ENCODE measurements around the gene CFAP77.

The CFAP77 gene

GRCh38 chr9:132408521-132408920 is 1.5 kb upstream of the CFAP77 start:
- DNase-seq (ENCODE audit: low read depth in 2 of 2): no peak

- DNase-seq (ENCODE audit: low read depth in 2 of 2): no peak
Observed at GRCh38 chr9:132410642-132411041, 631 bp downstream of the CFAP77 start.

GRCh38 chr9:132411091-132411508 is 1.1 kb downstream of the CFAP77 start:
- DNase-seq (ENCODE audit: low read depth in 2 of 2): no peak

GRCh38 chr9:132412089-132412488 is 2.1 kb downstream of the CFAP77 start:
- DNase-seq (ENCODE audit: low read depth in 2 of 2): no peak

GRCh38 chr9:132413926-132414325 is 3.9 kb downstream of the CFAP77 start:
- DNase-seq (ENCODE audit: low read depth in 2 of 2): no peak

GRCh38 chr9:132414731-132415130 is 4.7 kb downstream of the CFAP77 start:
- no peak for DNase-seq (ENCODE audit: low read depth in 2 of 2)

- no peak for DNase-seq (ENCODE audit: low read depth in 2 of 2)
Observed at GRCh38 chr9:132415181-132415580, 5.2 kb downstream of the CFAP77 start.

- DNase-seq (ENCODE audit: low read depth in 2 of 2): no peak
Observed at GRCh38 chr9:132418726-132419363, 8.8 kb downstream of the CFAP77 start.

- no peak for DNase-seq (ENCODE audit: low read depth in 2 of 2)
Observed at GRCh38 chr9:132422574-132422973, 12.6 kb downstream of the CFAP77 start.

GRCh38 chr9:132423503-132423902 is 13.5 kb downstream of the CFAP77 start:
- DNase-seq (ENCODE audit: low read depth in 2 of 2): no peak

- no peak for DNase-seq (ENCODE audit: low read depth in 2 of 2)
Observed at GRCh38 chr9:132424857-132425674, 15.1 kb downstream of the CFAP77 start.

GRCh38 chr9:132425675-132426062 is 15.7 kb downstream of the CFAP77 start:
- no peak for DNase-seq (ENCODE audit: low read depth in 2 of 2)

GRCh38 chr9:132426639-132427414 is 16.8 kb downstream of the CFAP77 start:
- DNase-seq (ENCODE audit: low read depth in 2 of 2): no peak

- DNase-seq (ENCODE audit: low read depth in 2 of 2): no peak
Observed at GRCh38 chr9:132430998-132431397, 21.0 kb downstream of the CFAP77 start.

- DNase-seq (ENCODE audit: low read depth in 2 of 2): no peak
Observed at GRCh38 chr9:132434881-132435280, 24.9 kb downstream of the CFAP77 start.

GRCh38 chr9:132439153-132439552 is 29.1 kb downstream of the CFAP77 start:
- no peak for DNase-seq (ENCODE audit: low read depth in 2 of 2)

- DNase-seq (ENCODE audit: low read depth in 2 of 2): no peak
Observed at GRCh38 chr9:132440735-132441134, 30.7 kb downstream of the CFAP77 start.

- DNase-seq (ENCODE audit: low read depth in 2 of 2): no peak
Observed at GRCh38 chr9:132441404-132441803, 31.4 kb downstream of the CFAP77 start.

- no peak for DNase-seq (ENCODE audit: low read depth in 2 of 2)
Observed at GRCh38 chr9:132443951-132444607, 34.1 kb downstream of the CFAP77 start.

GRCh38 chr9:132446887-132447286 is 36.9 kb downstream of the CFAP77 start:
- DNase-seq (ENCODE audit: low read depth in 2 of 2): no peak

- no peak for DNase-seq (ENCODE audit: low read depth in 2 of 2)
Observed at GRCh38 chr9:132447346-132447745, 37.3 kb downstream of the CFAP77 start.

- no peak for DNase-seq (ENCODE audit: low read depth in 2 of 2)
Observed at GRCh38 chr9:132447902-132448301, 37.9 kb downstream of the CFAP77 start.

Measured in fibroblast of skin of left biceps (primary cell).